T-cell (primary cell): Measurements from ENCODE around the gene PPP1R14B. TPM values are rescaled to one million over a fixed set of nuclear protein-coding genes. Genes with fewer than 3 reads are reported as not detected.

Experiments
- ATAC-seq, 4 experiments: fragments of 200-7000 bp in 3 of 4; fragments of 150-1000 bp in 1 of 4; cut with Tn5 transposase; replicated peaks in 1 of 4; 1 replicate in 3 of 4; 2 replicates in 1 of 4; pipeline ENCODE4 v1.10.0; 2021; ENCODE audit warnings: moderate library complexity in 3 of 4, mild to moderate bottlenecking in 2 of 4, moderate number of reproducible peaks in 1 of 4
- CTCF ChIA-PET, 2 donors: fragments of 300-600 bp; sonication (Branson Sonifier 250); formaldehyde crosslinking; loops; one replicate each; lab custom pipeline; 2022; ENCODE audit warnings: antibody characterized with exemption in 2 of 2; lab: Charles Lee
- POLR2A ChIA-PET, 2 donors: fragments of 300-600 bp; sonication (Branson Sonifier 250); formaldehyde crosslinking; loops; one replicate each; lab custom pipeline; 2022; ENCODE audit warnings: antibody characterized with exemption in 2 of 2; lab: Charles Lee
- DNase-seq, 35 experiments: peaks; one replicate each; pipeline versions ENCODE4 v3.0.0 to v3.0.0-alpha.2; 2013 to 2023
- H3K27ac ChIP-seq: one replicate; pipeline ENCODE4 v1.5.1; 2013; ENCODE audit warnings: low read length
- H3K27me3 ChIP-seq, 2 experiments: replicated peaks in 1 of 2; 1 replicate in 1 of 2; 2 replicates in 1 of 2; pipeline versions ENCODE4 v1.6.1 to v1.7.0; 2013; ENCODE audit warnings: low read length in 1 of 2, mixed read lengths in 1 of 2; ENCODE audit not compliant: control insufficient read depth in 2 of 2, insufficient read depth in 2 of 2; ENCODE audit errors: extremely low read depth in 1 of 2
- H3K36me3 ChIP-seq, 2 donors: 1 replicate in 1 of 2; 2 replicates in 1 of 2; pipeline versions ENCODE4 v1.6.1 to v1.7.0; 2013; ENCODE audit warnings: low read length in 1 of 2; ENCODE audit not compliant: control insufficient read depth in 2 of 2, insufficient read depth in 1 of 2; ENCODE audit errors: extremely low read depth in 1 of 2
- H3K4me1 ChIP-seq, 2 experiments: 1 replicate in 1 of 2; 2 replicates in 1 of 2; pipeline versions ENCODE4 v1.6.1 to v1.7.0; 2013; ENCODE audit warnings: low read length in 2 of 2, mixed read lengths in 1 of 2; ENCODE audit not compliant: insufficient read depth in 2 of 2, control insufficient read depth in 1 of 2; ENCODE audit errors: extremely low read depth in 1 of 2
- H3K4me3 ChIP-seq, 2 donors: 1 replicate in 1 of 2; 2 replicates in 1 of 2; pipeline versions ENCODE4 v1.5.1 to v1.7.0; 2013; ENCODE audit warnings: mild to moderate bottlenecking in 2 of 2, low read length in 1 of 2, moderate library complexity in 1 of 2; ENCODE audit not compliant: control insufficient read depth in 1 of 2; ENCODE audit errors: extremely low read depth in 1 of 2
- H3K9me3 ChIP-seq: 2 replicates; pipeline ENCODE4 v1.7.0; 2013
- H3K27ac Mint-ChIP-seq, 2 donors: one replicate each; pipeline ENCODE4 v1.8.0; 2020 to 2021; ENCODE audit warnings: mild to moderate bottlenecking in 2 of 2, mixed read lengths in 2 of 2
- H3K27me3 Mint-ChIP-seq, 2 donors: one replicate each; pipeline ENCODE4 v1.8.0; 2021 to 2022; ENCODE audit warnings: mixed read lengths in 2 of 2
- H3K36me3 Mint-ChIP-seq: one replicate; pipeline ENCODE4 v1.8.0; 2021; ENCODE audit warnings: mixed read lengths
- H3K4me1 Mint-ChIP-seq, 3 donors: one replicate each; pipeline ENCODE4 v1.8.0; 2020 to 2022; ENCODE audit warnings: mixed read lengths in 3 of 3, mild to moderate bottlenecking in 1 of 3
- H3K4me3 Mint-ChIP-seq, 3 donors: one replicate each; pipeline ENCODE4 v1.8.0; 2020 to 2022; ENCODE audit warnings: mild to moderate bottlenecking in 3 of 3, mixed read lengths in 3 of 3, moderate library complexity in 3 of 3
- H3K9me3 Mint-ChIP-seq, 3 donors: one replicate each; pipeline ENCODE4 v1.8.0; 2020 to 2022; ENCODE audit warnings: mixed read lengths in 3 of 3
- WGBS: methylation state at CpG from one replicate; pipeline ENCODE4 v1.1.5; 2013; ENCODE audit warnings: missing lambda C conversion rate; ENCODE audit not compliant: insufficient coverage; 5-methylcytosine and 5-hydroxymethylcytosine counted together
- total RNA-seq, 35 experiments: library from RNA in 6 of 35; stranded (reverse) in 6 of 35; fragments of 120-200 nt in 1 of 35; gene quantifications; one replicate each; pipeline versions ENCODE4 v1.2.1 to v1.2.4 and lab custom pipeline; 2013 to 2026

The PPP1R14B gene
- total RNA-seq, 5 donors from 2014 or later (not counting 1 experiment from before 2014, with no cell fraction given), result 31.2 to 143 (median 88.1) TPM

GRCh38 chr11:64224891-64225607 lies 21.7 kb downstream of the PPP1R14B start:
- Histone ChIP-seq H3K36me3 (peaks cover 16 to 29% of the 10 kb centered on the region in 2 donors), H3K27ac (peak overlapping the region; percentile 68), H3K4me3 (peak overlapping the region; percentile 78 to 96), H3K27me3 (no peaks in the 10 kb centered on the region), H3K9me3 (no peaks in the 10 kb centered on the region), H3K4me1 (peaks cover 15 to 57% of the 10 kb centered on the region in 2 experiments)
- Mint-ChIP-seq H3K36me3 (peaks cover 4% of the 10 kb centered on the region), H3K27ac (peak overlapping the region; percentile 74 to 84), H3K27me3 (no peaks in the 10 kb centered on the region), H3K4me3 (peak overlapping the region; percentile 80 to 92 (median 86)), H3K4me1 (peaks cover 32 to 42% (median 36%) of the 10 kb centered on the region in 3 donors), H3K9me3 (no peaks in the 10 kb centered on the region)
- ATAC-seq, result no peak
- no peak for DNase-seq
- CTCF ChIA-PET, result interaction anchor here in 1 of 2 donors (1.0 kb wide), 1 partner anchor 17 kb away, joined by 3 read pairs; no protein-coding TSS in a partner anchor
- 75% methylated on average over 15 of the region's 22 CpGs for WGBS
- POLR2A ChIA-PET, result no interaction called here

- CTCF ChIA-PET, result interaction anchor here in 1 of 2 donors (1.0 kb wide), 1 partner anchor 18 kb away, joined by 3 read pairs; the partner anchor contains the start of gene FERMT3
- H3K27me3 ChIP-seq, result no peaks in the 10 kb centered on the region
- no peaks in the 10 kb centered on the region for H3K9me3 ChIP-seq
- ATAC-seq (no peak), DNase-seq (no peak)
- no peaks in the 10 kb centered on the region for H3K9me3 Mint-ChIP-seq
- no peak overlapping the region for H3K4me3 ChIP-seq
- peaks cover 10 to 56% of the 10 kb centered on the region in 2 experiments for H3K4me1 ChIP-seq
- POLR2A ChIA-PET, result interaction anchor here in 1 of 2 donors (0.5 kb wide), 1 partner anchor 11 kb away, joined by 3 read pairs; no protein-coding TSS in a partner anchor
- 96% methylated on average over 14 of the region's 17 CpGs for WGBS
- peaks cover 25 to 36% (median 29%) of the 10 kb centered on the region in 3 donors for H3K4me1 Mint-ChIP-seq
- peaks cover 5% of the 10 kb centered on the region for H3K36me3 Mint-ChIP-seq
- peak overlapping the region; percentile 80 to 92 (median 86) for H3K4me3 Mint-ChIP-seq
- peaks cover 14 to 36% of the 10 kb centered on the region in 2 donors for H3K36me3 ChIP-seq
- H3K27ac ChIP-seq, result no peak overlapping the region
- no peaks in the 10 kb centered on the region for H3K27me3 Mint-ChIP-seq
- H3K27ac Mint-ChIP-seq, result peak overlapping the region; percentile 23 to 66
These were observed 22.4 kb downstream of the PPP1R14B start for GRCh38 chr11:64224151-64224890.

GRCh38 chr11:64223001-64223651 lies 23.6 kb downstream of the PPP1R14B start:
- CTCF ChIA-PET, result interaction anchor here (0.7 to 1.0 kb wide), 3 partner anchors 16 to 25 kb away, joined by 3 read pairs; partner anchors contain the start of gene FERMT3 (in 2 of the 2)
- Histone ChIP-seq H3K36me3 (peaks cover 13 to 48% of the 10 kb centered on the region in 2 donors), H3K27me3 (no peaks in the 10 kb centered on the region), H3K27ac (no peak overlapping the region), H3K4me1 (peaks cover 8 to 50% of the 10 kb centered on the region in 2 experiments), H3K9me3 (no peaks in the 10 kb centered on the region), H3K4me3 (no peak overlapping the region)
- POLR2A ChIA-PET, result interaction anchor here (0.5 to 0.6 kb wide), 4 partner anchors 12 to 102 kb away, joined by 3 to 6 read pairs (median 4); no protein-coding TSS in a partner anchor
- H3K36me3 Mint-ChIP-seq, result peaks cover 9% of the 10 kb centered on the region
- 91% methylated on average over 11 of the region's 24 CpGs for WGBS
- H3K4me3 Mint-ChIP-seq, result no peak overlapping the region
- ATAC-seq (no peak), DNase-seq (no peak)
- H3K4me1 Mint-ChIP-seq, result peaks cover 21 to 32% (median 22%) of the 10 kb centered on the region in 3 donors
- peak overlapping the region in 1 of 2 donors; percentile 34 for H3K27ac Mint-ChIP-seq
- no peaks in the 10 kb centered on the region for H3K9me3 Mint-ChIP-seq
- no peaks in the 10 kb centered on the region for H3K27me3 Mint-ChIP-seq

GRCh38 chr11:64222651-64223000 lies 24.1 kb downstream of the PPP1R14B start:
- no peaks in the 10 kb centered on the region for H3K9me3 Mint-ChIP-seq
- peaks cover 16 to 27% (median 18%) of the 10 kb centered on the region in 3 donors for H3K4me1 Mint-ChIP-seq
- 90% methylated on average over 7 of the region's 9 CpGs for whole genome bisulfite sequencing
- ATAC-seq (no peak), DNase-seq (no peak)
- no peaks in the 10 kb centered on the region for H3K27me3 Mint-ChIP-seq
- H3K36me3 Mint-ChIP-seq, result peaks cover 9% of the 10 kb centered on the region
- POLR2A ChIA-PET, result no interaction called here
- Histone ChIP-seq H3K36me3 (peaks cover 13 to 49% of the 10 kb centered on the region in 2 donors), H3K27me3 (no peaks in the 10 kb centered on the region), H3K27ac (no peak overlapping the region), H3K4me3 (no peak overlapping the region), H3K4me1 (peaks cover 7 to 47% of the 10 kb centered on the region in 2 experiments), H3K9me3 (no peaks in the 10 kb centered on the region)
- no peak overlapping the region for H3K4me3 Mint-ChIP-seq
- CTCF ChIA-PET, result interaction anchor here in 1 of 2 donors (1.0 kb wide), 1 partner anchor 16 kb away, joined by 3 read pairs; the partner anchor contains the start of gene FERMT3
- peak overlapping the region in 1 of 2 donors; percentile 34 for H3K27ac Mint-ChIP-seq

- Mint-ChIP-seq H3K9me3 (no peaks in the 10 kb centered on the region), H3K27me3 (no peaks in the 10 kb centered on the region), H3K4me1 (peaks cover 7 to 19% (median 9%) of the 10 kb centered on the region in 3 donors), H3K27ac (no peak overlapping the region), H3K4me3 (no peak overlapping the region), H3K36me3 (peaks cover 9% of the 10 kb centered on the region)
- CTCF ChIA-PET, result no interaction called here
- H3K27ac ChIP-seq, result no peak overlapping the region
- no peak overlapping the region for H3K4me3 ChIP-seq
- no peaks in the 10 kb centered on the region for H3K9me3 ChIP-seq
- 96% methylated on average over 13 of the region's 14 CpGs for WGBS
- ATAC-seq, result no peak
- H3K4me1 ChIP-seq, result peaks cover 0 to 33% of the 10 kb centered on the region in 2 experiments
- peaks cover 13 to 58% of the 10 kb centered on the region in 2 donors for H3K36me3 ChIP-seq
- DNase-seq, result no peak
- no peaks in the 10 kb centered on the region for H3K27me3 ChIP-seq
- POLR2A ChIA-PET, result interaction anchor here in 1 of 2 donors (0.6 kb wide), 1 partner anchor 62 kb away, joined by 3 read pairs; no protein-coding TSS in a partner anchor
These were observed 25.9 kb downstream of the PPP1R14B start for GRCh38 chr11:64220798-64221197.
